GM12891 (cell line): ENCODE data around the gene CTPS2.
A peak's percentile ranks its signal among the peaks of the same experiment; 100 is the strongest.
"Not testable (repeated sequence)": the region's sequence is repeated elsewhere in the genome, so short reads cannot be mapped to it uniquely, and the experiment has no call there.

Experiments used
- DNase-seq: peaks from one replicate; pipeline ENCODE4 v3.0.0; 2011; ENCODE audit warnings: low spot score; ENCODE audit not compliant: insufficient read length
- FAIRE-seq: peaks from 2 replicates; lab custom pipeline; 2011; peaks lifted over from hg19 to GRCh38; lab: Jason Lieb, UNC
- PAX5 ChIP-seq: IDR thresholded peaks from 2 replicates; pipeline ENCODE4 v1.6.1; 2011; ENCODE audit warnings: low read length, moderate library complexity, mild to moderate bottlenecking; ENCODE audit not compliant: insufficient read depth, severe bottlenecking
- POLR2A ChIP-seq: IDR thresholded peaks from 2 replicates; pipeline ENCODE4 v1.6.1; 2011; ENCODE audit warnings: low read depth, low read length, control low read depth
- POLR2AphosphoS5 ChIP-seq: IDR thresholded peaks from 2 replicates; pipeline ENCODE4 v1.6.1; 2011; ENCODE audit warnings: low read depth, low read length, control low read depth
- POU2F2 ChIP-seq: IDR thresholded peaks from 2 replicates; pipeline ENCODE4 v1.6.1; 2011; ENCODE audit warnings: low read depth, mild to moderate bottlenecking, control low read depth, low read length, moderate library complexity
- SPI1 ChIP-seq: IDR thresholded peaks from 2 replicates; pipeline ENCODE4 v1.6.1; 2011; ENCODE audit warnings: low read depth, low read length, control low read depth
- TAF1 ChIP-seq: IDR thresholded peaks from 2 replicates; pipeline ENCODE4 v1.6.1; 2011; ENCODE audit warnings: low read depth, low read length, control low read depth

The CTPS2 gene

DNA sequence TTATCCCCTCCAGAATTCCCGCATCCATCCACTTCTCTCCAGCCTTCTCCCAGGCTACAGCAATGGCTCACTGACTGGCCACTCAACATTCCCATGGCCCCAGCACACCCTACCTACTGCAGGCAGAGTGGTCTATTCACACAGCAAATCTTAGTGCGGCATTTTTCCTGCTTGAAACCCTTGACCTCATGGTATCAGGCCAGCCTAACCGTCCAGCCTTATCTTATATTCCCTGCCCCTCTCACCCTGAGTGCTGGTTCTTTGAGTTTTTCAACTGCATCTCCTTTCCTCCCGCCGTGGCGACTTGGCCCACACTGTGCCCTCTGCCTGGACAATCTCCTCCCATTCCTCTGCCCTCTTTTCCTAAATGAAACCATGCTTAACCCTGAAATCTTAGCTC lies 72.5 kb downstream of the CTPS2 start:
- TF ChIP-seq POLR2AphosphoS5, result no peak
- no peak for TF ChIP-seq PAX5
- TF ChIP-seq SPI1, result no peak
- no peak for TF ChIP-seq POLR2A
- no peak for TF ChIP-seq TAF1
- no peak for TF ChIP-seq POU2F2
- DNase-seq, result no peak
- FAIRE-seq, result peak; percentile 31

DNA sequence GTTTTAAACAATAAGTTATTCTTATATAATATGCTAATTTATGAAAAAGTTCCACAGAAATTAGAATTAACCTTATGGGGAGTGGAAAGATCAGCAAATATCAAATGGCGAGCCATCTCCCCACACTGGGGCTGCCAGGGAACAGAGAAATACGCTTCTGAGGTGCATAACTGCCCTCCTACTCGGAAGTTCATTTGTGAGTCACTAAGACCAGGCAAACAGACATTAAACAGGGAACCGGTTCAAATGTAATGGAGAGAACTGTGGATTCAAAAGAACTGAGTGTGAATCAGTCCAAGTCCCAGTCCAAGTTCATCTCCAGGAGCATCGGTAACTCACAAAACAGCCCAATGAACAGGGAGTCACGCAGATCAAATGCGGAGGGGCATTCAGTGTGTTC lies 73.9 kb downstream of the CTPS2 start:
- FAIRE-seq (no peak), DNase-seq (no peak)
- TF ChIP-seq SPI1 (no peak), POU2F2 (no peak), POLR2AphosphoS5 (no peak), PAX5 (no peak), TAF1 (no peak), POLR2A (no peak)

DNA sequence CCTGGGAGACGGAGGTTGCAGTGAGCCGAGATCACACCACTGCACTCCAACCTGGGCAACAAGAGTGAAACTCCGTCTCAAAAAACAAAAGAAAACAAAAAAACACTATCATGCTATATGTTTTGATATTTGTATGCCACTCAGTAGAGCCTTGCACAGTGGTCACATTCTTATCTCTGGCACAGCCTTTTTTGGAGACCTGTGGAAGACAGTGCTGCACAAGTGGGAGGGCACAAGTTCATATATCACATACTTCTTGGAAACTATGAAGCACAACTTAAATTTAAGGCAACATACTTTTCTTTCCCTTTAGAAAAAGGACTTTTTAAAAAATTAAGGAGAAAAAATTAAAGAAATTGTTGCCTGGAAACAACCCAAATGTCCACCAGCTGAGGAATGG lies 76.9 kb downstream of the CTPS2 start:
- DNase-seq (no peak), FAIRE-seq (no peak)
- no peak for TF ChIP-seq SPI1
- no peak for TF ChIP-seq POU2F2
- TF ChIP-seq TAF1, result no peak
- no peak for TF ChIP-seq PAX5
- TF ChIP-seq POLR2A, result no peak
- no peak for TF ChIP-seq POLR2AphosphoS5

DNA sequence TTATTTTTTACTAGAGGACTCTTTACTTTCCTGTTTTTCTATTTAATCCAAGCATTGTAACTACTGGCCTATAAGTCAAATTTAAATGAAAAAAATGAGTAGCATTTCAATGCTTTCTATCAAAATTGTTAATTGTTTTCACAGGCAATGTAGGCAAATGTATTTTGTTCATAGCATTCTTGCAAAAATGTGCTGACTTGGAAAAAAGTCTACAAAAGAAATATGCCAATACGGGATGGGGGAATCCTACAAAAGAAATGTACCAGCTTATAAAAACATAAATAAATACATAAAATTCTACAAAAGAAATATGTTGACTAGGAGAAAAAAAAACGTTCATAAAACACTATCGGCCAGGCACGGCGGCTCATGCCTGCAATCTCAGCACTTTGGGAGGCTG lies 77.4 kb downstream of the CTPS2 start:
- FAIRE-seq, result no peak

DNA sequence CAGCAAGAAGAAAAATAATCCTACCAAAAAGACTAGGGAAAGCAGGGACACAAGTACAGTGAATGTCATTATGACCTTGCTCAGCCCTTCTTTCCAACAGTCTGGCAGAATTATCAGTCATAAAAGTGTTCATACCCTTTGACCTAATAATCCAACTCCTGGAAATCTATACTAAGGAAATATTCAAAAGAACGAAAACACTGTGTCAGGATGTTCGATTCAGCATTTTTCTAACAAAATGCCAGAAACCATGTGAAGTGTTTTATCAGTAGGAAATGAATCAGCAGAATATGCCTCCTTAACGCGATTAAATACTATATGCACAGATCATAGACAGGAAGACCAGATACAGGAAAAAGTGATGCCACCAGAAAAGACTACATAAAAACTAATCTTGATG lies 78.7 kb downstream of the CTPS2 start:
- no peak for TF ChIP-seq POLR2A
- no peak for TF ChIP-seq POLR2AphosphoS5
- TF ChIP-seq TAF1, result no peak
- TF ChIP-seq SPI1, result no peak
- no peak for TF ChIP-seq POU2F2
- TF ChIP-seq PAX5, result no peak
- FAIRE-seq (no peak), DNase-seq (no peak)

More for the DNA sequence above, 77.4 kb downstream of the CTPS2 start:
- TF ChIP-seq SPI1, result no peak
- TF ChIP-seq TAF1, result no peak
- TF ChIP-seq PAX5, result no peak
- TF ChIP-seq POLR2AphosphoS5, result no peak
- no peak for TF ChIP-seq POLR2A
- no peak for TF ChIP-seq POU2F2
- no peak for DNase-seq

DNA sequence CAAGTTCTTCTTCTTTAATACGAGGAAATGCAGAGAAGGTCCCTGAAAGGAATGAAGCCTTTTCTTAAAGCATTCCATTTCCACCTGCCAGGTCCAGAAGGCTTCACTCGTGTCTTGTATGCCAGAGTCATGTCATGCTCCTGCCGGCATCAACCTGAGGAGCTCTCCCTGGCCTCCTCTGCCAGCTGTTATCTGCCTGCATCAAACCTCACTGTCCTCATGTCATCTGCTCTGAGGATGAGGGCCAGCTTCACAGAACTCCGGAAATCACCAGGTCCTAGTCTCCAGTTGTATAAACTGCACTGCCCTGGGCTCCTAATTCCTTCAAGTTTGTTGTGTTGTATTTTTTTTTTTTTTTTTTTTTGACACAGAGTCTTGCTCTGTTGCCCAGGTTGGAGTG lies 82.6 kb downstream of the CTPS2 start:
- FAIRE-seq (no peak), DNase-seq (no peak)
- no peak for TF ChIP-seq POLR2A
- no peak for TF ChIP-seq POU2F2
- no peak for TF ChIP-seq SPI1
- no peak for TF ChIP-seq TAF1
- no peak for TF ChIP-seq POLR2AphosphoS5
- no peak for TF ChIP-seq PAX5

GRCh38 chrX:16628946-16629595 lies 83.4 kb downstream of the CTPS2 start:
- DNase-seq (no peak), FAIRE-seq (no peak)
- TF ChIP-seq SPI1, result no peak
- TF ChIP-seq POLR2A, result no peak
- no peak for TF ChIP-seq PAX5
- TF ChIP-seq POLR2AphosphoS5, result no peak
- TF ChIP-seq POU2F2, result no peak
- TF ChIP-seq TAF1, result no peak

DNA sequence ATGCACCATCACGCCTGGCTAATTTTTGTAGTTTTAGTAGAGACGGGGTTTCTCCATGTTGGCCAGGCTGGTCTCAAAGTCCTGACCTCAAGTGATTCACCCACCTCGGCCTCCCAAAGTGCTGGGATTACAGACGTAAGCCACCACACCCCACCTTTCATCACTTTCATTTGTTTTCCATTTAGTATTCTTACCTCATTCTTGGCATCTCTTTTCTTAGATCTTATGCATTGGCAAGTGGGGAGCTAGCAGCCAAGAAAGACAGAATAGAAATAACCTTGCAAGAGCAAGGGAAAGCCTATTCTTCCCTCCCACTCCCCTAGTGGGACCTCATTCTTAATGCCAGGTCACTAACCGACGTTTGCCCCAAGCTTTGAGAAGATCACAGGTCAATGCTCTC lies 84.0 kb downstream of the CTPS2 start:
- not testable (repeated sequence) for DNase-seq, FAIRE-seq

- FAIRE-seq (peak; percentile 55), DNase-seq (no peak)
- TF ChIP-seq TAF1, result no peak
- no peak for TF ChIP-seq POLR2AphosphoS5
- TF ChIP-seq SPI1, result no peak
Observed at GRCh38 chrX:16619024-16619423, 93.4 kb downstream of the CTPS2 start.

DNA sequence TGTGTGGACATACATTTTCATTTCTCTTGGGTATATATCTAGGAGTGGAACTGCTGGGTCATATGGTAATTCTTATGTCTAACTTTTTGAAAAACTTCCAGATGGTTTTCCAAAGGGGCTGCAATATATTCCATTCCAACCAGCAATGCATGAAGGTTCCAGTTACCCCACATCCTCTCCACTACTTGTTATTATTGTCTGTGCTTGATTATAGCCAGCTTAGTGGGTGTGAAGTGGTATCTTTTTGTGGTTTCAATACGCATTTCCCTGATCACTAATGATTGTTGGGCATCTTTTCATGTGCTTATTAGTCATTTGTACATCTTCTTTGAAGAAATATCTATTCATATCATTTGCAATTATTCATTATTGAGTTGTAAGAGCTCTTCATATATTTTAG lies 94.0 kb downstream of the CTPS2 start:
- no peak for DNase-seq
- no peak for FAIRE-seq
- no peak for TF ChIP-seq PAX5
- no peak for TF ChIP-seq POU2F2
- no peak for TF ChIP-seq POLR2A
- no peak for TF ChIP-seq TAF1
